HG03103 (cell line): ENCODE results near the gene ITSN1.
"Not testable (repeated sequence)": the region's sequence is repeated elsewhere in the genome, so short reads cannot be mapped to it uniquely, and the experiment has no call there.

Experiments
- ATAC-seq: cut with Tn5 transposase; IDR thresholded peaks from one replicate; pipeline ENCODE4 v1.9.1; 2021; ENCODE audit warnings: low read depth; ENCODE audit not compliant: unreplicated experiment

ITSN1 gene

DNA sequence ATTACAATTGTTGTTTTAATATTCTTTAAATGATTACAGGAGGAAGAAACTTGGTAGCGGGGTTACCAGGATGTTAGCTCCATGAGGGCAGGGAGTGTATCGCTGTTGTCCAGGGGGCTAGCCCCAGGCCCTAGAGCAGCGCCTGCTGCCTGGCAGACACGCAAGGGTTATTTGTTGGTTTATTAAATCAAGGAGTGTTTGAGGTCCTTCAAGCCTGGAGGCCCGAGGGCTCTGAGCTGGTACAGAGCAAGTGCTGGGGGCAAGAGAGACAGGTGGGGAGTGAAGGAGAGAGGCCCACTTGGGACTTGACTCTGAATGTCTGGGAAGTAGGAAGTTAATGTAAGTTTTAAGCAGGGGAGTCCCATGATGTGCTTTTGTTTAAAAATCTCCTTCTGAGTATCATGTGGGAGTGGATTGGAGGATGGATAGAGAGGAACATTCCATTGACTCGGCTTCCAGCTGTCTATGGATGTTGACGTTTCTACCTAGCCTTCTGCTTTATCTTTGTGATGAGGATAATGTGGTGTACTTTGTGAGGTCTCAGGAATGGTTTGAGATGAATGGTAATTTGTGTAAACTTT is 8.7 kb downstream of the ITSN1 start:
- ATAC-seq: no peak

DNA sequence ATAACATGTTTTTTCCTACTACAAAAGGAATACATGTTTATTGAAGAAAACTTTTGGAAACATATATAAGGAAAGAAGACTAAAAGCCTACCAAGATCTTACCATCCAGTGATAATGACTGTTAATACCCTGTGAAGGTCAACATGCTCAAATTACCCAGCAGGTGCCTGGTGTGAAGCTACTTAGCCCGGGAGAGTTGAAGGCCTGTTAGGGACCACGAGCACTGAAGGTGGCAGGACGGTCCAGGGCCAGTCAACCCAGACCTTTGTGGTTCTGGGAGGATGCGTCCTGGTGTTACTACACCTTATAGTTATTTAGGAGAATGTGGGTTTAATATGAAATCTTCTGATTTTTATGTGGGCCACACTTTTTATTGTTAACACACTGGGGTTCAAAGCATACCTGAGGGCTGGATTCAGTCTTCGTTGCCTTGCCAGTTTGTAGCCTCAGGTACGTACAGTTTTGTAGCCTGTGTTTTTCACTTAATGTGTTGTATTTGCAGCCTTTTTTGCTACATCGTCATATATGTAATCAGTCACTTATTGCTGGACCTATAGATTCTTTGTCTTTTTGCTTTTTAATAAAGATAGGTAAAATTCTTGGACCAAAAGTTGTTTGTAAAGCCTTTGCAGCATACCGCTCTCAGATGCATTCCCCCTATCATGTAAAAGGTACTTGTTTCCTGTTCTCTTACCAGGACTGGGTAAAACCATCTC is 9.8 kb downstream of the ITSN1 start:
- ATAC-seq: no peak

DNA sequence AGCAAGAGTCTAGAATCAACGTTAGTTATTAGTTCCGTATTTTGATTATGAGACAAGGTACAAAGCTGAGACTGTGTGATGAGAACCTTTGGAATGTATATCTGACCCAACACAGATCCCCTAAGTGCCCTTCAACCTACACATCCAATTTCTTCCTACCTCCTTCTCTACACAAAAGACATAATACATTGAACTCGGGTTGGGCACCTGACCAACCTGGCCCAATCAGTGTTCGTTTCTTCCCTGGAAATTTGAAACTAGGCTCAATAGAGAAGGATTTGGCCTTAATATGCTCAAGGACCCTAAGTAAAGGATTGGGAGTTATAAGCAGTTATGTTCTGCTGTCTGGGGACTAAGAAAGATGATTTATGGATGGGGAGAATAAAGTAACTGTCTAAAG is 12.1 kb downstream of the ITSN1 start:
- no peak for ATAC-seq

DNA sequence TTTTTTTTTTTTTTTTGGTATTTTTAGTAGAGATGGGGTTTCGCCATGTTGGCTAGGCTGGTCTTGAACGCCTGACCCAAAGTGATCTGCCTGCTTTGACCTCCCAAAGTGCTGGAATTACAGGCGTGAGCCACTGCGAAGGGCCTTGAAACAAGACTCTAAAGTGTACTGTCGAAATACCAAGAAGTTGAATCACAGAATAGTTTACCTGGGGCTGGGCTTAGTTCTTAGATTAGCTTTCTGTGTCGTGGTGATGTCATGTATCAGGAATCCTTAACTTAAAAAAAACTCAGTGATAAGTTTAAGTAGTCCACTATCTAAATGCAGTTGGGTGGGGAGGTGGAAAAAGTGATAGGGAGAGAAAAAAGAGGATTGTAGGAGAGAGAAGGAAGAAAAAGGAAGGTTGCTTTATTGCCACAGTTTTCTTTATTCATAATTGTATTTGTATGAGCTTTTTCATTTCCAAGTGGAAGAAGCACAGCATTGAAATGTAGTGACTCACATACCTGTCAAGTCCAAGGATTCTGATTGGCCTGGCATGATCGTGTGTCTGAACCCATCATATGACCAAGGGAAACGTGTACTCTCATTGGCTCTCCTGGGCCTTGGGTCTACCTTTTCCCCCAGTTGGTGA is 13.4 kb downstream of the ITSN1 start:
- ATAC-seq: no peak

DNA sequence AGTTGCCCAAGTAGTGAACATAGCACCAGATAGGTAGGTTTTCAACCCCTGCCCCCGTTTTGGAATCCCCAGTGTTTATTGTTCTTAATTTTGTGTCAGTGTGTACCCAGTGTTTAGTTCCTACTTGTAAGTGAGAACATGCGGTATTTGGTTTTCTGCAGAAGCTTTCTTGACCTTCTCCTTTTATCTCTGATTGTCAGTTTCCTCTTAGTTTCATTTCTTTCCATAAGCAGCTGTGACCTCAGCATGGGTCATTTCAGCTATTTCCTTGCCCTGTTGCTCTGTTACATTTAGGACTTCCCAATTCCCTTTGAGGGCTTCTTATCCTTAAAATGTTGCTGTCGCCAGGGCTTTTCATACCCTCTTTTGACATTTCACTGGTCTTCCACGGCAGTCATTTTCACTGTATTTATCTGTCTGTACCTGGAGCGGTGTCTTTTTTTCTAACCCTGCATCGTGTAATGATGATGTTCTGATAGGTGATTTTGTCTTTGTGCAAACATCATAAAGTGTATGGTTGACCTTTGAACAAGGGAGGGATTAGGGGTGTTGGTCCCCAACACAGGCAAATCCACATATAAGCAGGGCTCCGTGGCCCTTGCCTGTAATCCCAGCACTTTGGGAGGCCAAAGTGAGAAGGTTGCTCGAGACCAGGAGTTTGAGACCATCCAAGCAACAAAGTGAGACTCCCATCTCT is 15.0 kb downstream of the ITSN1 start:
- no peak for ATAC-seq

DNA sequence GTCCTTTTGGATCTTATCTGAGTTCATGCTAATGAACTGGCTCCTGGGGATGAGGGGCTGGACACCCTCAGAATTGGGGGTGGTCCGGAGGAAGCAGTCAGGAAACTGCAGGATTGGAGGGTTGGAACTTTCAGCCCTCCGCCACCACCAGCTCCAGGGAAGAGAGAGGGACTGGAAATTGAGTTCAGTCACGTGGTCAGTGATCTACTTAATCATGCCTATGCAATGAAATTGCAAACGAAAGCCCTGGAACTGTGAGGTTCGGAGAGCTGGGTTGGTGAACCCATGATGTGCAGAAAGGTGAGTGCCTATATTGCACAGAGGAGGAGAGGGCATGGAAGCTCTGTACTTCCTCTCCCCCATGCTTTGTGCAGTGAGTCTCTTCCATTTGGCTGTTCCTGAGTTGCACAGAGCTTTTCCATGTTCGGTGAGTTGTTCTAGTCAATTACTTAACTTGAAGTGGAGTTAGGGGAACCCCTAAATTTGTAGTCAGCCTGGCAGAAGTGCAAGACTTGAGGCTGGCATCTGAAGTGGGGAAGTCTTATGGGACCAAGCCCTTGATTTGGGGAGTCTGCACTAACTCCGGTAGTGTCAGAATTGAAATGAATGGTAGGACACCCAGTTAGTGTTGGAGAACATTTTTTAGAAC is 16.7 kb downstream of the ITSN1 start:
- ATAC-seq: no peak

DNA sequence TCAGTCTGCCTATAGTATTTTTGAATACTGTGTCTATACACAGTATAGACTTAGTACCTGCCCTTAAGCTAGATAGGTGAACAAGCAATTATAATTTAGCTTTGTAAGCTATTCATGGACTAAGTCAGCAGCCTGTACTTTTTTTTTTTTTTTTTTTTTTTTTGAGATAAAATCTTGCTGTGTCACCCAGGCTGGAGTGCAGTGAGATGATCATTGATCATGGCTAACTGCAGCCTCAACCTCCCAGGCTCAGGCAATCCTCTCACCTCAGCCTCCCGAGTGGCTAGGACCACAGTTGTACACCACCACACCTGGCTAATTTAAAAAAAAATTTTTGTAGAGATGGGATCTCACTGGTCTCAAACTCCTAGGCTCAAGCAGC is 17.3 kb downstream of the ITSN1 start:
- no peak for ATAC-seq

DNA sequence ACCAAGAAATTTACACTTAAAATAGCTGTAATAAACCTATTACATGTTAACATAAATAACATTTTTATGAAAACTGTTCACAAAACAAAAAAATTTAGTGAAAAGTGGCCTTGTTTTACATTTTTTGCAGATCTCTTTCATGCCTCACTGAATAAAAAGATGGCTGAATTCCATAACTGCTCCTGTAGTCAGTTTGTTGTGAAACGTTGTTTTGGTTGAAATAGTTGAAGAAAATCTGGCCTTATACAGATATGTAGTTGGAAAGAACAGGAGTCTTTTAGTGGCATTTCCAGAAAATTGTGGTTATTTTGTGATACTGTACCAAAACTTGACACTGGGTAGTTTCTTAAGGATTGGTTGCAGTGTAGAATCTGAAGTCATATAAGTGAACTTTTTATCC is 18.1 kb downstream of the ITSN1 start:
- no peak for ATAC-seq

DNA sequence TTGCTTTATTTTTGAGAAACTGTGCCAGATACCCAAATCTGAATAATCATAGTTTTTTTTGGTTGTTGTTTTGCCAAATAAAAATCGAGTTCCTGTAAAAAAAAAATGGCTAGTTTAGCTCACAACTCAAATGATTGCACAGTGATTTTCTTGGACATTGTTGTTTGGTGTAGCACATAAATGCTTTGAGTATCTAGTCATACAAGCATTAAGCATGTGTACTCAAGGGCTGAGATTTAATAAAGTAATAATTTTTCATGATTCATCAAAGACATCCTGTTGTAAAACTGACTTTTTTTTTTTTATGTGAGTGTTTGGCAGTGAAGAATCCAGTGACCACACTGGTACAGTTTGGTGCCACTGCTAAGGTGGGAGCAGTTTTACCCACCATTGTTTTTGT is 18.8 kb downstream of the ITSN1 start:
- no peak for ATAC-seq

DNA sequence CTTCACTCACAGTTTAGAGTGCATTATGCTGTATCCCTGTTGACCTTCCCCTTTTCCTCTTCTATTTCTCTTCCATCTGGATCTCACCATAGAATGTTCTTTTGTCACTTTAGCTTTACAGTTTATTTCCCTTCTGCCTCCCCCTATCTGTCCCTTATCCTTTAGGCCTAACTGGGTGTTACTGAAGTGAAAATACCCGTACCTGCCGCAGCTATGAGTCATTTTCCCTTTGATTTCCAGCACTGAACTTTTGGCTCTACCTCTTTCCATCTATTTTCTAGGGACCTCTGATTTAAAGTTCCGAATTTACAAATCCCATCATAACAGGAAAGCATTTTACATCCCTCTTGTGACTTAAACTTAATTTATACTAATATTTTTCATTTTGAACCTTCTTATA is 19.7 kb downstream of the ITSN1 start:
- no peak for ATAC-seq

DNA sequence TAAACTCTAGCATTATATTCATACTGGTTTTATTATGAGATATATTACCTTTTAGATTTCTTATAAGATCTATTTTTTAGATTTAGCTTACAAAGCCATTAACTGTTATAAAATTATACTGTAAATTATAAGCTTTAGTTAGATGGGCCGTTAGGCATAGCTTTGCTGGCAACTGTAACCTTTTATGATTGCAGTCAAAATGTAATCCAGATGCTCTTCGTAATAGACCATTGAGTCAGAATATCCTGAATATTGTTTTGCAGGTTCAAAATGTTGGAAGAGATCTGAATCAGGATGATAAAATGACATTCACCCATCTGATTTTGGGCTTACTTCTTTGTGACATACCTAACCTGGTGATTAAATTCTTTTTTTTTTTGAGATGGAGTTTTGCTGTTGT is 20.9 kb downstream of the ITSN1 start:
- ATAC-seq: no peak

DNA sequence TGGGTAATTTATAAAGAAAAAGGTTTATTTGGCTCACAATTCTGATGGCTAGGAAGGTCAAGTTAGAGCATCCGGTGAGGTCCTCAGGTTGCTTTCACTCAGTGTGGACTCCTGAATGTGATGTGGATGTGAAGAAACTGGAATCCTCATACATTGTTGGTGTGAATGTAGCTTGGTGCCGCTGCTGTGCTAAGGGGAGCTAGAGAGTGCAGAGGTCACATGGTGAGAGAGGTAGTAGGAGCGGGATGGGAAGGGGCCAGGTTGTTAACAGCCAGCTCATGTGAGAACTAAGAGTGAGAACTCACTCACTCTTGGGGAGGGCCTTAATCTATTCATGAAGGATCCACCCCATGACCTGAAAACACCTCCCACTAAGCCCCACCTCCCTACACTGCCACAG is 21.8 kb downstream of the ITSN1 start:
- no peak for ATAC-seq

DNA sequence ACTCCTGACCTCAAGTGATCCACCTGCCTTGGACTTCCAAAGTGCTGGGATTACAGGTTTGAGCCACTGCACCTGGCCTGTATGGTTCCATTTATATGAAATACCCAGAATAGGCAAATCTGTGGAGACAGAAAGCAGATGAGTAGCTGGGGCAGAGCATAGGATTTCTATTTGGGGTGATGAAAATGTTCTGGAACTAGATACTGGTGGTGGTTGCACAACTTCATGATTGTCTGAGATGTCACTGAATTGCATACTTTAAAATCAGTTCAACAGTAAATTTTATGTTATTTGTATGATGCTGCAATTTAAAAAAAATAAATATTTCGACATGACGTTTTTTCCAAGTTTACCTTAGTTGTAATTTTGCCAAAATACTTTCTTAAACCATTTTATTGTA is 23.9 kb downstream of the ITSN1 start:
- ATAC-seq: no peak

DNA sequence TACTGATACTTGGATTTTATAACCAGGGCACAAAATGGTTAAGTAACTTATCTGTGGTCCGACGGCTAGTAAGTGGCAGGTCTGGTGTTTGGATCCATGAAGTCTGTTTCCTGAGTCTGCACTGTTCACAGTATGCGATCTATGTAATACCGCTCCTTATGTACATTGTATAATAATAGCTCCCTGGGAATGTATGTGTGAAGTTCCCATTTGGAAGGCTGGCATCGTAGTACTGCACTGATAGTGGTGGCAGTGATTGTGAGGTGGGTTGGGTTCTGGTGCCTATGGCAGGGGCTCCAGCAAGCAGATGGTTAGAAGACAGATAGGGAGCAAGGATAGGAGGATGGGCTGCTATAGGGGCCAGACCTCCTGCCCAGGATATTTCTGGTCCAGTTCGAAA is 25.3 kb downstream of the ITSN1 start:
- no peak for ATAC-seq

DNA sequence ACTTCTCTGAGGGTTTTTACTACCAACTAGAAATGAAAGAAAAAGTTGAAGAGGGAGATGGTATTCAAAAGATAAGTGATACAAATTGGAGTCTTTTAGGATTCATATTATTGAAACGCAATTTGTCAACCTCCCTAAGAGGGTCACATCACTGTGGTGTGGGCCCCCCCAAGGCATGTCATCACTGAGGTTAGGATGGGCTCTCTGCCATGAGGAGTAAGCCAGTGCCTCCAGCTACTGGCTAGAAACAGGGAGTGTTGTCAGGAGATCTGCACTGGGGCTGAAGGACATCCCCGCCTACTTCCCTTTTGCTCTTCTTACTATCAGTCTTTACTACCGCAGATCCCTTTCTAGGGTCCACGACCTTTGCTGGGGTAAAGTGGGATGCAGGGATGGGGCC is 25.9 kb downstream of the ITSN1 start:
- ATAC-seq: no peak

DNA sequence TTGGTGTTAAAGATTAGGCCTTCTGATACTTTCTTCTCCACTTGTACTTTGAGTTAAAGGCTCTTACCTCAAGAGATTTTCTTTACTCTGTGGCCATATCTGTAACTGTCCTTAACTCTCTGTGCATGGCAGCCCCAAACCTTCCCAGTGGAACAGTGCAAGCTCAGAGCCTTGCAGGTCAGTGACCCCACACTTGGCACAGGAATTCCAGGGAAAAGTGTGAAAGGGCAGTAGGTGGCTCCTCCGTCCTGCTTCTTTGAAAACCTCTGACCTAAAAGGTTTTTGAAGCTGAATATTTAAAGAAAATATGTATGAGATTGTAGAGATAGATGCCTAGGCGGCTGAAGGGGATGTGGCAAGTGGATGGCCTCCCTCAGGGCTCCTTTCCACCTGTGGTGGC is 26.3 kb downstream of the ITSN1 start:
- no peak for ATAC-seq

DNA sequence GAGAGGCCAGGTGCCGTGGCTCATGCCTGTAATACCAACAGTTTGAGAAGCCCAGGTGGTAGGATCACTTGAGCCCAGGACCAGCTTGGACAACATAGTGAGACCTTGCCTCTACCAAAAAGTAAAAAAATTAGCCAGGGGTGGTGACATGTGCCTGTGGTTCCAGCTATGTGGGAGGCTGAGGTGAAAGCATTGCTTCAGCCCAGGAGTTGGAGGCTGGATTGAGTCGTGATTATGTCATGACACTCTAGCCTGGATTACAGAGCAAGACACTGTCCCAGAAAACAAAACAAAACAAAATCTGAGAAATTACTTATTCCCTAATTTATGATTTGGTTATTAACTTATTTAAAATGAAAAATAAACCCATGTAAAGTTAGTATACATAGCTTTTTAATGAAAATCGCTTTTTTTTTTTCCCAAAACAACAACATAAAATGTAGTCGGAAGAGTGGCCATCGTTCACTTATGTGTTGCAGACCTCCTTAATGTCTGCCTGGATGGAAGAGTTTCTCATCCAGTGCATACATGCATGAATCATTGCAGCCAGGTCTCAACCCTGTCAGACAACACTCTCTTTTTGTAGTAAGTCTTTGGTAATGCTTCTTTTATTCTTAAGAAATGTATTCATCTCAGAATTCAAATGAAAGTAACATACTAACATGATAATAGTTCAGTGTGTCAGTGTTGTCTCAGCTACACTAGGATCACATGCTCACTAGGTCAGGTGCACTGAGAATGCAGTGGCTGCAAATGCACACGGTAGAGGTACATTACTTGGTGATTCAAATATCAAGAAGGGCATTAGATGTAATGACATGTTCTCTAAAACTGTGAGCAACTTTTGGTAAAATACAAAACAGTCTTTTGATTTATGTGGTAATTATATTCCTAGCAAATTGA is 28.0 kb downstream of the ITSN1 start:
- ATAC-seq: no peak

DNA sequence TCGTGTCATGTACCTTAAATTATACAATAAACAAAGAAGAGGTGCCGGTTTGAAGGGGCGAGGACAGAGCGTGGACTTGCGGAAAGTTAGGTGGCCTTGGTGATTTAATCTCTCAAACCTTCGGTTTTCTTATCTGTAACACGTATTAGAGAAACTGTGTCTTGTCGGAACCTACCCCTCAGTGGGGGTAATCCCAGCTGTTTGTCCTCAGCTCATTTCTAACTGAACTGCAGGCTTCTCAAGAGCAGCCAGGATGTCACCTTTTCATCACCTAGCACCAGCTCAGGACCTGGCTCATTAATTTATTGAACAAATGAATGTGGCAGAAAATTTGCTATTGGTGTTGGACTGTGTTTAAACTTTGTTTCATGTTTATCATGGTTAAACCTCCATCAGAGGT is 31.2 kb downstream of the ITSN1 start:
- ATAC-seq: no peak

DNA sequence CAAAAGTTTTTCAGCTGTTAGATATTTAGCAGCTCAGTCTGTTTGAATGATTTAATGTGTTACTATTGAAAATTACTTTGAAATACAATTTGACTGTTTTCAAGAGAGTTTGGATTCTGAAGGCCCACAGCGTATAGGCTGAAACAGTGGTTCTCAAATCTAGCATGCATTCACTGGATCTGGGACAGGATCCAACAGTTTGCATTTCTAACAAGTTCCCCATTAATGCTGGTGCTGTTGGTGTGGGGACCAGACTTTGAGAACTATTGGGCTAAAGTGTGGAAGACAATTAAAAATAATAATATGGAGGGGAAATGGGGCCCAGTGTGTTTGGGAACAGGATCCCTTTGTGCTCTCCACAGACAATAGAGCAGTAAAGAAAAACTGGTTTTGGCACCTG is 31.9 kb downstream of the ITSN1 start:
- ATAC-seq: no peak

DNA sequence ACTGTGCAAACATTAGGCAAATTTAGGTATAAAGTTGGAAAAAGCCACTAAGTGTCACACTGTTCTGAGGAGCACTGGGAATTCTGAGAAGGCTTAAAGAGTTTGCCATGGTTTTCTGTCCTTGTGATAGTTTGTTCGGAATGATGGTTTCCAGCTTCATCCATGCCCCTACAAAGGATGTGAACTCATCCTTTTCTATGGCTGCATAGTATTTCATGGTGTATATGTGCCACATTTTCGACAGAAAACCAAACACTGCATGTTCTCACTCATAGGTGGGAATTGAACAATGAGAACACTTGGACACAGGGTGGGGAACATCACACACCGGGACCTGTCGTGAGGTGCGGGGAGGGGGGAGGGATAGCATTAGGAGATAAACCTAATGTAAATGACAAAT is 34.4 kb downstream of the ITSN1 start:
- not testable (repeated sequence) for ATAC-seq
